Right hindlimb (tissue), 1 donor: Measurements from ENCODE around the gene LAMA3.

Experiments used
- DNase-seq: peaks from one replicate; pipeline ENCODE4 v3.0.0-alpha.2; 2018

The LAMA3 gene

GRCh38 chr18:23945416-23946079, 256.3 kb downstream of the LAMA3 start:
- DNase-seq, result no peak

GRCh38 chr18:23949863-23950262, 260.6 kb downstream of the LAMA3 start:
- no peak for DNase-seq

DNA sequence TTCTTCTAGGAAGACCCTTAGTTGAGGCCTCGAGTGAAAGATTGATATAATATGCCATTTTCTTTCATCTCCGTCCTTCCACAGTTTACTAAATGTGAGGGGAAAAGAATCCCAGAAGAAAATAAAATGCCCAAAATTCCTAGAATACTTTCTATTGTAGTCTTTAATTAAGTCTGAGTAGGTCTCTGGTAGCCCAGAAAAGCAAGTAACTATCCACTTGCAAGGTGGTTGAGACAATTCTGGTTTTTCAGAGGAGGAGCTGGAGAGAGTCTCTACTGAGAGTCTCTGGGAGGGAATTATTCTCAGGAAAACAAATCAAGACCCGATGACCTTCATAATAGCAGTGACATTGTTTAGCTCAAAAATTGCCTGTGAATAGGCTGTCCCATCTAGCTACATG, 261.4 kb downstream of the LAMA3 start:
- DNase-seq, result no peak

DNA sequence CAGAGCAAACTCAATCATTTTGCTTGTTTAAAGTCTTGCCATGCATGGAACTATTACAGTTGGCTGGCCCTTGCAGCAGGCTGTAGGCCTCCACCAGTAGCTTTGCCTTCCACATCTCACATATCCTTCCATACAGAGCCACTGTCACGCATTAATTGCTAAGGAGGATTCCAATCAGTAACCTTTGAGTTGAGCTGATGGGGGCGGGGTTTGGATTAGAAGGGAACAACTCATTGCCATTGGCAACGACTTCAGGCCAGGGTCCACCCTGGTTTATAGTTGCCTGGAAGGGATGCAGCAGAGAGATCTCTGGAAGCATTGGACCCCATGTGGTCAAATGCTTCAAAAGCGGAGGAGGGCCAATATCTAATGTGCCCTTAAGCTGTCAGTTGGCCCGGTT, 262.0 kb downstream of the LAMA3 start:
- DNase-seq, result no peak

GRCh38 chr18:23953984-23954383, 264.7 kb downstream of the LAMA3 start:
- DNase-seq, result no peak

- DNase-seq, result no peak
These were observed 267.2 kb downstream of the LAMA3 start for GRCh38 chr18:23956483-23956882.

DNA sequence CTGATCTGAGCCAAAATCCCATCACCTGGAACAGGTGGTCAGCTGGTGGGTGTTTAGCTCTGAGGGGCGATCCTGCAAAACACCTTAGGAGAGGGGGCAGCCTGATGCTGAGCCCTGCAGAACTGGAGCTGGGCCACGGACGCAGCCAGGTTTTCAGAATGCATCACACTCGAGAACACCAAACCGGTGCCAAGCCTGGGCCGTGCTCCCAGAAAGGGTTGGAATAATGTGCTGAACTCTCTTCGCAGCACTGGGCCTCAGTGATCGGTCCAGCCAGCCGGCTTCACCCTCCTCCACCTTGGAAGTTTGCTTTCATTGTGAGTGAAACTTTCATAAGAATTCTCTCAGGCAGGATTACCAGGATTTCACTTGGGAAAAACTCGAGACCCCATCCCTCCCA, 268.8 kb downstream of the LAMA3 start:
- DNase-seq, result peak; percentile 84

- no peak for DNase-seq
These were observed 274.4 kb downstream of the LAMA3 start for GRCh38 chr18:23963443-23964165.

DNA sequence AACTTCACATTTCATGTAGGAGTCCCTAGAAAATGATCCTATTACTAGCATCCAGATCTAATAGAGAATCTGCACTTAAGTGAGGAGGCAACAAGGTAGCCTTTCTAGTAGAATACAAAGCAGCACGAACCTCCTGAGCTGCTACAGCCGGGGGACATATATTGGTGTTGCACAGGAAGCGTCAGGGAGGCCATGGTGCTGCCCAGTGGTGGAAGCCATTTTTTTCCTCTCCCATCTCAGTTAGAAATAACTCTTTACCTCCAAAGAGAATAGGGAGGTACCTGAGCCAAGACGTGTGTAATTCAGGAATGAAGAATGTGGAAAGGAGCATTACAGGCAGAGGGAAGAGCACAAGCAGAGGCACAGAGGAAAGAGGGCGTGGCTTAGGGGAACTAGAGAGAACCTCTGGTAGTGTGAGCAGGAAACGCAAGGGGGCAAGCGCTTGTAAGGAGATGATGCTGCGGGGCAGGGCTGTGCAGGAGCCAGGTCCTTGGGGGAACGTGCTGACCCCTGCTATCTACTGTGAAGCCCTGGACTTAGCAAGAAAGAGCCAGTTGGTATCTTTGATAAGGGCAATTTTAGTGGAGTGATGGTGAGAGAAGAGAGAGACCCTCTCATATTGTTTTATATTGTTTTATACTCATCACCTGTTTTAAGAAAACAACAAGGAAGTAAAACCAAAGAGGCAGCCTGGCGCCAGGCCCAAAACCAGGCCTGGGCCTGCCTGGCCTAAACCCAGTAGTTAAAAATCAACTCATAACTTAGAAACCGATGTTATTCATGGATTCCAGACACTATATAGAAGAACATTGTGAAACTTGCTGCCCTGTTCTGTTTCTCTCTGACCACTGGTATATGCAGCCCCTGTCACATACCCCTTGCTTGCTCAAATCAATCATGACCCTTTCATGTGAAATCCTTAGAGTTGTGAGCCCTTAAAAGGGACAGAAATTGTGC, 275.3 kb downstream of the LAMA3 start:
- DNase-seq, result no peak

- no peak for DNase-seq
These were observed 277.7 kb downstream of the LAMA3 start for GRCh38 chr18:23966909-23967308.

DNA sequence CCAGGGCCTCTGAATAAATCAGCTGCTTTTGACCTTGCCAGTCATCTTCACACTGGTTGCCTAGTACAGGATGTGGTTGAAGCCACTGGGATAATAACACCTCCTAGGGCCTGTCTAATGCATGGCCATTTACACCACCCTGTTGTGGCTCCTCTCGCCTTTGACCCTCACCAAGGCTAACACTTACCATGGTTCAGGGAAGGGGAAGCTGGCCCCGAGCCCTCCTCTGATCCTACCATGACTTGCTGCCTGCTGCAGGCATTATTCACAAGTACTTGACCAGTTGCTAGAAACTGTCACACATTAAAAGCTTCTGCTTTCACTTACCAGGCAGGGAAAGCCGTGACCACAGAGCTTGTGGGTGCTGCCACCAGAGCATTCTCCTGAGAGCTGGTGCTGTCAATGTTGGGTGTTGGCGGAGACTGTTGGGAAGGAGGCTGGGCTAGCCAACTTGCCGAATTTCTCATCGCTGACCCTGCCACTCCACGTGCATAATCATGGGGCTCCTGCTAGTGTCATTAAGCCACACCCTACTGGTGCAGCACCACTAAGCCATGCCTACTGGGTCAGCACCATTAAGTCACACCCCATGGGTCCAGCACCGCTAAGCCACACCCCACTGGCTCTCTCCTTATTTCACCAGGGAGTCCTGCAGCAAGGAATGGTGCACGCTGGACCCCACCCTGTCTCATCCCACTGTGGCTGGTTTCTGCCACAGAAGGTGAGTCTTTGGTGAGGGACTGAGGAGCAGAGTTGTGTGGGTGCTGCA, 278.3 kb downstream of the LAMA3 start:
- no peak for DNase-seq

DNA sequence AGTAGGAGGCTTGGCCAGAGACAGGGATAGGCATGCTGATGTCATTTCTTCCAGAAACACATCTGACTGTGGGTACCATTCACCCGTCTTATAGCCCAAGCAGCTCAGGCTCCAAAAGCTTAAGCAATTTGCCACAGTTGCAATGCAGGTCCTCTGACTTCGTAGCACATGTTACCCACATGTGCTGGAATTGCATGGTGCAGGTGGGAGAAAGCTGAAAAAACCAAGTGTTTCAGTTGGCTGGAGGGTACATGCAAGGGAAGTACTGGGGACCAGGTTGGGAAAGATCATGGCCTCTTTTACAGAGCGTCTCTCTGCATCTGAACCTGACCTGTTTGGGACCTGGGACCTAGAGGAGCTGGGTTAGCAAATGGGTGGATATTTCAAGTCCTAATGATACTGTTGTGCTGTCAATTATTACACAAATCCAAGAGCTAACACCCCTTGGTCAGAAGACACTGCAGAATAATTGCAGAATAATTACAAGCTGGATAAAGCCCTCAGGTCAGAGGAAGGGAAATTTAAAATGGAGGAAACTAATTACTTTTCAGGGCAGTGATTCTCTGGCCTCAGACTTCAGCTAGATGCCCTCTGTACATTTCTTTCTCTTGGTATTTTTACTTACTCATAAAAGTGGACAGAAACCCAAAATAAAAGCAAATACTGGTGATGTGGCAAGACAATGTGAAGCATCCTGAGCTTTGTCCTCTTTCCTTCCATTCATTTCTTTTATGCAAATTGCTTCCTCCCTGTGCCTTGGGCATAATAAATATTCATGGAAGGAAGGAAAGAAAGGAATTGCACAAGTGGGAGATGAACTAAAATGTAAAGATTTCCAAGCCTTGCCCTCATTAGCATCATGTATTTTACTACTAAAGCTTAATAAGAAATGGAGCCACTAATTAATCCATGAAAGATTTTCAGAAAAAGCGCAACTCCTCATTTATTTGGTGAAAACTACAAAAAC, 279.7 kb downstream of the LAMA3 start:
- no peak for DNase-seq

GRCh38 chr18:23969664-23970063, 280.4 kb downstream of the LAMA3 start:
- DNase-seq, result no peak

GRCh38 chr18:23970161-23971096, 281.2 kb downstream of the LAMA3 start:
- DNase-seq, result no peak

DNA sequence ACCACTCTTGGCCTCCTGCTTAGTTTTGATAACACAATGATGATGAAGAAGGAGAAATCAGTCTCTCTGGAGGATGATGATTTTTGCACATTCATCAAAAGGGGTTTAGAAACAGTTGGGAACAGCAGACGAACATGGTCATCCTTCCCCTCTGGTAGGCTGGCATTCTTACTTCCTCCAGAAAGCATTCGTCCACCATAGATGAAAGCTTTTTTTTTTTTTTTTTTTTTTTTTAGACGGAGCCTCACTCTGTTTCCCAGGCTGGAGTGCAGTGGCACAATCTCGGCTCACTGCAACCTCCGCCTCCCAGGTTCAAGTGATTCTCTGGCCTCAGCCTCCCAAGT, 281.8 kb downstream of the LAMA3 start:
- DNase-seq, result no peak

- DNase-seq, result no peak
These were observed 282.5 kb downstream of the LAMA3 start for GRCh38 chr18:23971666-23972230.

DNA sequence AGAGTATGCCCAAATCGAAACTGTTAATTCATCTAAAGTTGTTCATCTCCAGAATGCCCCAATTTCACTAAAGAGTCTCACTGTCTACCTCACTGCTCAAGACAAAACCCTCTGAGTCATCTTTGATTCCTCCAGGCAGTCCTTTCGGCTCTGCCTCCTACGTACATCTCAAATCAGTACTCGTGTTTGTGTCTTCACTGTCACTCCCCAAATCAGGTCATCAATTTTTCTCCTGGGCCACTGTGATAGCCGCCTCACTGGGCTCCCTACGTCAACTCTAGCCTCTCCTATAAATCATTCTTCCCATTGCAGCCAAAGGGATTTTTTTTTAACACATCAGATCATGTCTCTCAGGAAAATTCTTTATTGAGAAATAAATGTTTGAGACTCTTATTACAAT, 283.2 kb downstream of the LAMA3 start:
- DNase-seq, result no peak

DNA sequence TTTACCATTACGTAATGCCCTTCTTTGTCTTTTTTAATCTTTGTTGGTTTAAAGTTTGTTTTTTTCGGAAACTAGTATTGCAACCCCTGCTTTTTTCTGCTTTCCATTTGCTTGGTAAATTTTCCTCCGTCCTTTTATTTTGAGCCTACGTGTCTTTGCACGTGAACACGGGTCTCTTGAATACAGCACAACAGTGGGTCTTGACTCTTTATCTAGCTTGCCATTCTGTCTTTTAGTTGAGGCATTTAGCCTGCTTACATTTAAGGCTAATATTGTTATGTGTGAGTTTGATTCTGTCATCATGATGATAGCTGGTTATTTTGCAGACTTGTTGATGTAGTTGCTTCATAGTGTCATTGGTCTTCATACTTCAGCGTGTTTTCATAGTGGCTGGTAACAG, 287.9 kb downstream of the LAMA3 start:
- no peak for DNase-seq

DNA sequence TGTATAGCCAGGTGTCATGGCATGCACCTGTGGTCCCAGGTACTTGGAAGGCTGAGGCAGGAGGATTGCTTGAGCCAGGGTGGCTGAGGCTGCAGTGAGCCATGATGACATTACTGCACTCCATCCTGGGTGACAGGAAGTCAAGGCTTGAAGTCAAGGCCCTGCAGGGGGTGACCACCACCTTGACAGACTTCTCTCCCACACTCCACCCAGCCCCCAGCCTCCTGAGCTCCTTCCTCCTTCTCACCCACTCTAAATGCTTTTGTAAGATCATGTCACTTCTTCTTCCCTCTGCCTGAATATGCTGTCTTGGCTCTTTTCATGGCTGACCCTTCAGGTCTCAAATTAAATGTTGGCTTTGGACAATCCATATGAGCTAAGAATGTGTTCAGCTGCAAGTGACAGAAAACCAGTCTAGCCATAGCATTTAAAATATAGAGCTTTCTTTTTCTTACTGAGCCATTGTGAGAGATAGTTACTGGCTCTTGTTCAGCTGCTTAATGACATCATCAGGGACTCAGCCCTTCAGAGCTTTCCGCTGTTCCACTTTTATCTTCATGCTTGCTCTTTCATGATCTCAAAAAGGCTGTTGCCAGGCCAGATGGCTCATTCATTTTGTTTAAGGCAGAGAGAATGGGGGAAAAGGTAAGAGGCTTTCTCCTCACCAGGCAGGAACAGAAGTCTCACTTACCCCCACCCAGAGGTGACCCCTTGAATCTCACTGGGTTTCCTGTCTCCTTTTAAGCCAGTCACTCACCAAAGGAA, 288.6 kb downstream of the LAMA3 start:
- no peak for DNase-seq
